ENCODE results near the gene RPL29. TPM values are rescaled to one million over a fixed set of nuclear protein-coding genes. Genes with fewer than 3 reads are reported as not detected.

Gene RPL29
- total and polyA plus RNA-seq, 2 of the 8 experiments (the other 6 are each of a cell fraction or from before 2014, with no cell fraction given): 1,467 to 2,660 TPM

DNA sequence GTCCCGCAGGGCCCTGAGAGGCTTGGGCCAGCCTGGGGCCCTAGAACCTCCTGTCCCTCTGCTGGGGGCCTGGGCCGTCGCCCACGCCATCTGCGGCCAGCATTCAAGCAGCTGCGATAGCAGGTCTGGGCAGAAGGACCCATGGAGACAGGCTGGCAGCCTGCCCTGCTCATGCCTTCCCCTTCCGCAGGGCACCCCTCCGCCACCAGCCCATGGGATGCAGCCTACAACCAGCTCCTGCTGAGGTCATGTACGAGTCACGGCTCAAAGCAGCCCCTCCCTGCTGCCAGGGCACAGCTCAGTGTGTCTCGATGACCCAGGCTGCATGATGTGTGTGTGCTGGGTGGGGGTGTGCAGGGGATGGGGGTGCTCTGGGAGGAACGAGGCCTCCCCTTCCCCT lies 32.9 kb upstream of the RPL29 start (continued):
- TF ChIP-seq CTBP2 (IDR thresholded peaks at IDR 0.05; ENCODE audit: borderline replicate concordance, insufficient read depth, insufficient read length, low read length) (no peak), BRCA1 (IDR thresholded peaks at IDR 0.05; ENCODE audit: low read depth, low read length) (no peak), CHD2 (IDR thresholded peaks at IDR 0.05; ENCODE audit: low read length) (no peak), TAF7 (optimal IDR thresholded peaks at IDR 0.05; ENCODE audit: borderline replicate concordance, low read depth, low read length) (no peak), CBX8 (IDR thresholded peaks at IDR 0.05; ENCODE audit: borderline replicate concordance, low read depth, low read length) (no peak), FOSL1 (IDR thresholded peaks at IDR 0.05; ENCODE audit: insufficient read depth, low read depth, low read length) (no peak), SIRT6 (IDR thresholded peaks at IDR 0.05; ENCODE audit: low read length) (no peak)
